H1 (cell line): ENCODE measurements around the gene STXBP4. TPM values are rescaled to one million over a fixed set of nuclear protein-coding genes. Genes with fewer than 3 reads are reported as not detected.

ENCODE experiments used
- CTCF ChIA-PET: fragments of 300-600 bp; sonication (Branson Sonifier 250); formaldehyde crosslinking; loops from one replicate; lab custom pipeline; 2021; ENCODE audit not compliant: partially characterized antibody; lab: Charles Lee
- POLR2A ChIA-PET: fragments of 300-600 bp; sonication (Branson Sonifier 250); formaldehyde crosslinking; loops from one replicate; lab custom pipeline; 2021; ENCODE audit warnings: inconsistent platforms; ENCODE audit not compliant: partially characterized antibody; lab: Charles Lee
- DNase-seq, 2 experiments: peaks; one replicate each; pipeline versions ENCODE4 v3.0.0 to v3.0.0-alpha.2; 2010 to 2022; ENCODE audit warnings: low spot score in 2 of 2, low read depth in 1 of 2, mixed read lengths in 1 of 2
- FAIRE-seq: peaks from 2 replicates; lab custom pipeline; 2011; peaks lifted over from hg19 to GRCh38; lab: Jason Lieb, UNC
- H2AFZ ChIP-seq: 2 replicates; pipeline ENCODE4 v1.8.1; 2012; ENCODE audit warnings: low read length, inconsistent platforms
- H2AK5ac ChIP-seq: 2 replicates; pipeline ENCODE4 v1.6.1; 2013; ENCODE audit warnings: low read depth, low read length
- H2BK120ac ChIP-seq: replicated peaks from 2 replicates; pipeline ENCODE3; 2013; ENCODE audit warnings: low read depth, low read length, inconsistent platforms
- H2BK12ac ChIP-seq: 2 replicates; pipeline ENCODE4 v1.6.1; 2013; ENCODE audit warnings: low read depth, low read length
- H2BK15ac ChIP-seq: 2 replicates; pipeline ENCODE4 v1.6.1; 2013; ENCODE audit warnings: low read length
- H2BK20ac ChIP-seq: 2 replicates; pipeline ENCODE4 v1.6.1; 2013; ENCODE audit warnings: low read length
- H2BK5ac ChIP-seq: 2 replicates; pipeline ENCODE4 v1.6.1; 2013; ENCODE audit warnings: low read depth, low read length
- H3K14ac ChIP-seq: 2 replicates; pipeline ENCODE4 v1.6.1; 2013; ENCODE audit warnings: inconsistent platforms; ENCODE audit not compliant: insufficient read length
- H3K18ac ChIP-seq: 2 replicates; pipeline ENCODE4 v1.6.1; 2013; ENCODE audit warnings: low read length; ENCODE audit errors: extremely low read depth
- H3K23ac ChIP-seq: 2 replicates; pipeline ENCODE4 v1.6.1; 2013; ENCODE audit warnings: inconsistent platforms; ENCODE audit not compliant: insufficient read length
- H3K23me2 ChIP-seq: 2 replicates; pipeline ENCODE4 v1.6.1; 2013; ENCODE audit warnings: low read depth, low read length
- H3K27ac ChIP-seq: 2 replicates; pipeline ENCODE4 v1.6.1; 2011; ENCODE audit warnings: low read depth, low read length, inconsistent platforms
- H3K27me3 ChIP-seq, 4 experiments: replicated peaks in 1 of 4; 1 replicate in 1 of 4; 2 replicates in 3 of 4; pipeline versions ENCODE4 v1.6.1 to v1.8.1; 2011 to 2013; ENCODE audit warnings: low read length in 3 of 4, mild to moderate bottlenecking in 3 of 4, inconsistent platforms in 2 of 4, mixed read lengths in 2 of 4, moderate library complexity in 1 of 4; ENCODE audit not compliant: control insufficient read depth in 3 of 4, insufficient read depth in 3 of 4; ENCODE audit errors: extremely low read depth in 1 of 4
- H3K36me3 ChIP-seq, 4 experiments: 2 replicates each; pipeline versions ENCODE4 v1.6.1 to v1.8.1; 2011 to 2013; ENCODE audit warnings: mild to moderate bottlenecking in 4 of 4, low read length in 3 of 4, moderate library complexity in 2 of 4, control low read depth in 1 of 4, inconsistent platforms in 1 of 4; ENCODE audit not compliant: insufficient read depth in 4 of 4, control insufficient read depth in 2 of 4
- H3K4ac ChIP-seq: replicated peaks from 2 replicates; pipeline ENCODE3; 2013; ENCODE audit warnings: low read length, low read depth, mixed read lengths, inconsistent platforms; ENCODE audit not compliant: insufficient read length
- H3K4me1 ChIP-seq, 4 experiments: replicated peaks in 1 of 4; 1 replicate in 1 of 4; 2 replicates in 3 of 4; pipeline versions ENCODE4 v1.6.1 to v1.8.1; 2011 to 2013; ENCODE audit warnings: low read length in 3 of 4, inconsistent platforms in 2 of 4, mixed read lengths in 1 of 4; ENCODE audit not compliant: insufficient read depth in 4 of 4, control insufficient read depth in 3 of 4
- H3K4me2 ChIP-seq, 2 experiments: 2 replicates each; pipeline versions ENCODE4 v1.6.1 to v1.8.1; 2011 to 2013; ENCODE audit warnings: low read depth in 2 of 2, low read length in 2 of 2, control low read depth in 1 of 2, inconsistent platforms in 1 of 2, mild to moderate bottlenecking in 1 of 2; ENCODE audit not compliant: insufficient read depth in 1 of 2
- H3K4me3 ChIP-seq, 4 experiments: fragments of 200-600, 300-600 bp in 1 of 4; sonication (generic), shearing (Covaris generic), sonication (Bioruptor Twin) in 1 of 4; 2 replicates each; pipeline versions ENCODE4 v1.5.1 to v1.8.1; 2011 to 2016; ENCODE audit warnings: low read length in 4 of 4, low read depth in 3 of 4, control low read depth in 2 of 4, inconsistent platforms in 2 of 4, mild to moderate bottlenecking in 2 of 4, mixed read lengths in 1 of 4, moderate library complexity in 1 of 4; ENCODE audit not compliant: insufficient read depth in 2 of 4; ENCODE audit errors: extremely low read depth in 1 of 4
- H3K56ac ChIP-seq: replicated peaks from 2 replicates; pipeline ENCODE3; 2013; ENCODE audit warnings: low read depth, mild to moderate bottlenecking, mixed read lengths, low read length, inconsistent platforms; ENCODE audit not compliant: insufficient read length
- H3K79me1 ChIP-seq: 2 replicates; pipeline ENCODE4 v1.6.1; 2013; ENCODE audit warnings: low read depth, low read length, control low read depth
- H3K79me2 ChIP-seq, 2 experiments: 2 replicates each; pipeline versions ENCODE4 v1.6.1 to v1.8.1; 2012 to 2013; ENCODE audit warnings: low read length in 2 of 2, mild to moderate bottlenecking in 2 of 2, inconsistent platforms in 1 of 2; ENCODE audit not compliant: insufficient read depth in 2 of 2, control insufficient read depth in 1 of 2
- H3K9ac ChIP-seq, 4 experiments: replicated peaks in 1 of 4; 1 replicate in 1 of 4; 2 replicates in 3 of 4; pipeline versions ENCODE4 v1.6.1 to v1.8.1; 2011 to 2013; ENCODE audit warnings: low read depth in 3 of 4, low read length in 3 of 4, control low read depth in 2 of 4, mild to moderate bottlenecking in 2 of 4, moderate library complexity in 2 of 4, inconsistent platforms in 1 of 4; ENCODE audit errors: extremely low read depth in 1 of 4
- H3K9me3 ChIP-seq, 2 experiments: 2 replicates each; pipeline versions ENCODE4 v1.6.1 to v1.8.1; 2012 to 2013; ENCODE audit warnings: mild to moderate bottlenecking in 2 of 2, moderate library complexity in 2 of 2, control low read depth in 1 of 2, inconsistent platforms in 1 of 2, low read depth in 1 of 2, low read length in 1 of 2, mixed read lengths in 1 of 2; ENCODE audit not compliant: insufficient read depth in 2 of 2
- H4K20me1 ChIP-seq, 2 experiments: replicated peaks in 1 of 2; 2 replicates each; pipeline versions ENCODE3 to v1.8.1; 2011 to 2013; ENCODE audit warnings: inconsistent platforms in 2 of 2, low read length in 2 of 2, mild to moderate bottlenecking in 1 of 2; ENCODE audit not compliant: insufficient read depth in 2 of 2, control insufficient read depth in 1 of 2
- H4K5ac ChIP-seq: 2 replicates; pipeline ENCODE4 v1.6.1; 2013; ENCODE audit warnings: low read length, low read depth, mixed read lengths, inconsistent platforms; ENCODE audit not compliant: insufficient read length
- H4K8ac ChIP-seq: 2 replicates; pipeline ENCODE4 v1.8.0; 2013; ENCODE audit warnings: mild to moderate bottlenecking, moderate library complexity, low read length, inconsistent platforms; ENCODE audit not compliant: insufficient read depth; ENCODE audit errors: extremely low read depth
- H4K91ac ChIP-seq: replicated peaks from 2 replicates; pipeline ENCODE3; 2013; ENCODE audit warnings: low read length, mixed read lengths, inconsistent platforms; ENCODE audit not compliant: insufficient read length
- HDAC2 ChIP-seq, 2 experiments: fragments of 300-600 bp in 1 of 2; sonication (generic) in 1 of 2; IDR thresholded peaks; 2 replicates each; pipeline ENCODE4 v1.6.1; 2011 to 2012; ENCODE audit warnings: low read depth in 2 of 2, low read length in 2 of 2, mild to moderate bottlenecking in 2 of 2, moderate library complexity in 2 of 2, borderline replicate concordance in 1 of 2, inconsistent platforms in 1 of 2
- NANOG ChIP-seq: IDR thresholded peaks from 2 replicates; pipeline ENCODE4 v1.6.1; 2011; ENCODE audit warnings: low read length, low read depth, mild to moderate bottlenecking, inconsistent platforms; ENCODE audit not compliant: insufficient read depth, poor library complexity, severe bottlenecking
- SRF ChIP-seq: IDR thresholded peaks from 2 replicates; pipeline ENCODE4 v1.6.1; 2011; ENCODE audit warnings: mild to moderate bottlenecking, low read depth, low read length, moderate library complexity
- TAF1 ChIP-seq: IDR thresholded peaks from 2 replicates; pipeline ENCODE4 v1.6.1; 2011; ENCODE audit warnings: mild to moderate bottlenecking, low read depth, low read length
- USF2 ChIP-seq: IDR thresholded peaks from 2 replicates; pipeline ENCODE4 v1.6.1; 2011; ENCODE audit warnings: low read length, improper control_type of control experiment
- WGBS, 2 experiments: shearing (Covaris generic) in 1 of 2; methylation state at CpG; one replicate each; pipeline versions ENCODE4 v1.1.6 to v1.1.7; 2013 to 2015; ENCODE audit warnings: low lambda C conversion rate in 2 of 2, mixed read lengths in 2 of 2, inconsistent platforms in 1 of 2, low coverage in 1 of 2, missing lambda C conversion rate in 1 of 2; ENCODE audit not compliant: insufficient replicate concordance in 2 of 2, insufficient coverage in 1 of 2, insufficient read length in 1 of 2; ENCODE audit errors: extremely low coverage in 1 of 2, missing lambda C conversion rate in 1 of 2; 5-methylcytosine and 5-hydroxymethylcytosine counted together
- polyA plus RNA-seq, 7 experiments: library from polyadenylated mRNA; depleted of rRNA in 3 of 7; stranded (reverse) in 5 of 7; unstranded in 2 of 7; fragments of >200 nt in 5 of 7; fragments of 200-250 nt in 2 of 7; gene quantifications; 1 replicate in 5 of 7; 2 replicates in 1 of 7; 4 replicates in 1 of 7; pipeline versions ENCODE4 v1.2.1 to v1.2.3, GENCODE V29; 2011 to 2013; ENCODE audit warnings: missing spikeins in 2 of 7, mixed read lengths in 2 of 7
- total RNA-seq: library from RNA; stranded (reverse); fragmentation: NEBNext Ultra II Directional; extraction: Animal tissue kit (Norgen Biotek cat#: 25700); gene quantifications from 2 replicates; pipeline ENCODE4 v1.2.1, GENCODE V29; 2021

Gene STXBP4
- total and polyA plus RNA-seq, 2 of the 8 experiments (the other 6 are each of a cell fraction or from before 2014, with no cell fraction given) = 3.2 to 18.5 TPM

- peaks cover 23 to 80% (median 62%) of the 10 kb centered on the region in 4 experiments for H3K36me3 ChIP-seq
- peaks cover 0 to under 1% of the 10 kb centered on the region in 2 experiments; a peak in 1 of 4 replicates for H3K79me2 ChIP-seq
- H3K9me3 ChIP-seq = no peaks in the 10 kb centered on the region
- no peak overlapping the region for H4K5ac ChIP-seq
- TF ChIP-seq SRF (no peak), TAF1 (no peak), USF2 (no peak), NANOG (no peak), HDAC2 (IDR thresholded peaks at IDR 0.05; ENCODE audit: borderline replicate concordance in 1 of 2, low read depth in 2 of 2, low read length in 2 of 2) (no peak)
- no peak overlapping the region for H2AFZ ChIP-seq
- no peak overlapping the region for H3K9ac ChIP-seq
- H2BK5ac ChIP-seq = no peak overlapping the region
- no peaks in the 10 kb centered on the region for H3K27me3 ChIP-seq
- ChIA-PET CTCF (interaction anchor here (0.6 to 1.2 kb wide), 3 partner anchors 136 to 1341 kb away, joined by 3 to 4 read pairs (median 3); no protein-coding TSS in a partner anchor), POLR2A (no interaction called here)
- H3K79me1 ChIP-seq = no peaks in the 10 kb centered on the region
- no peaks in the 10 kb centered on the region for H3K4me1 ChIP-seq
- DNase-seq = no peak
- H3K4ac ChIP-seq = no peak overlapping the region
- H3K4me2 ChIP-seq = no peak overlapping the region
- no peak overlapping the region for H4K8ac ChIP-seq
- H2BK12ac ChIP-seq = no peak overlapping the region
- no peak overlapping the region for H2BK15ac ChIP-seq
- H3K4me3 ChIP-seq = no peak overlapping the region
- no peak overlapping the region for H3K23ac ChIP-seq
- no peak overlapping the region for H3K56ac ChIP-seq
- no peak overlapping the region for H4K91ac ChIP-seq
- WGBS, 2 experiments = 54% methylated on average over 1 of the region's 1 CpG; no CpG with 5 or more reads in 1 of the 2 experiments
- no peak overlapping the region for H2BK20ac ChIP-seq
- H3K27ac ChIP-seq = no peak overlapping the region
- no peaks in the 10 kb centered on the region for H3K23me2 ChIP-seq
- H3K18ac ChIP-seq = no peak overlapping the region
- no peak overlapping the region for H3K14ac ChIP-seq
- H4K20me1 ChIP-seq = no peaks in the 10 kb centered on the region
- FAIRE-seq = no peak
- H2AK5ac ChIP-seq = no peak overlapping the region
- no peak overlapping the region for H2BK120ac ChIP-seq
Measured at GRCh38 chr17:54932711-54933110, 35.9 kb upstream of the STXBP4 start.
